Measurements from ENCODE around the gene CFAP299. TPM values are rescaled to one million over a fixed set of nuclear protein-coding genes. Genes with fewer than 3 reads are reported as not detected.

Gene CFAP299
- total RNA-seq, 2 donors from 2014 or later = not detected

DNA sequence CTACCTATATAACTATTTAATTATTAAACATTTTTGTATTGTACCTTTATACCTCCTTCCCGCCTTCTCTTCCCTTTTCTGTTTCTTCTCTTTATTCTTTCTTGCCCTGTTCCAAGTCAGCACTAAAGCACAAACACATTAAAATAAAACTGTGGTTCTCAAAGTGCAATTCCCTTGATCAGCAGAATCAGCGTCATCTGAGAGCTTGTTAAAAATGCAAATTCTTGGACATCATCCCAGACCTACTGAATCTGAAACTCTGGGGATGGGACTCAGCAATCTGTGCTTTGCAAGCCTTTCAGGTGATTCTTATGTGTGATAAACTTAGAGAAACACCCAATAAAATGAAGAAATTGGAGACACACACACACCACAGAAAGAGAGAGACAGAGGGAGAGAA, 516.5 kb downstream of the CFAP299 start:
- no peak for DNase-seq
- Histone ChIP-seq H3K4me1 (ENCODE audit: control insufficient read depth, insufficient read depth, low read length) (no peaks in the 10 kb centered on the region), H3K27me3 (ENCODE audit: control insufficient read depth, insufficient read depth, low read length, poor library complexity, severe bottlenecking) (no peaks in the 10 kb centered on the region), H3K9me3 (ENCODE audit: control insufficient read depth, low read length) (no peaks in the 10 kb centered on the region), H3K4me3 (ENCODE audit: low read length) (no peak overlapping the region), H3K36me3 (ENCODE audit: control insufficient read depth, insufficient read depth, low read length) (no peaks in the 10 kb centered on the region), H3K27ac (ENCODE audit: low read depth, low read length) (no peak overlapping the region), H3K9ac (ENCODE audit: extremely low read depth, low read length, poor library complexity, severe bottlenecking) (no peak overlapping the region)
- H3K27ac Mint-ChIP-seq = no peak overlapping the region
- peaks cover 5% of the 10 kb centered on the region for H3K9me3 Mint-ChIP-seq
- no peaks in the 10 kb centered on the region for H3K4me1 Mint-ChIP-seq
- TF ChIP-seq, protein P1, sequence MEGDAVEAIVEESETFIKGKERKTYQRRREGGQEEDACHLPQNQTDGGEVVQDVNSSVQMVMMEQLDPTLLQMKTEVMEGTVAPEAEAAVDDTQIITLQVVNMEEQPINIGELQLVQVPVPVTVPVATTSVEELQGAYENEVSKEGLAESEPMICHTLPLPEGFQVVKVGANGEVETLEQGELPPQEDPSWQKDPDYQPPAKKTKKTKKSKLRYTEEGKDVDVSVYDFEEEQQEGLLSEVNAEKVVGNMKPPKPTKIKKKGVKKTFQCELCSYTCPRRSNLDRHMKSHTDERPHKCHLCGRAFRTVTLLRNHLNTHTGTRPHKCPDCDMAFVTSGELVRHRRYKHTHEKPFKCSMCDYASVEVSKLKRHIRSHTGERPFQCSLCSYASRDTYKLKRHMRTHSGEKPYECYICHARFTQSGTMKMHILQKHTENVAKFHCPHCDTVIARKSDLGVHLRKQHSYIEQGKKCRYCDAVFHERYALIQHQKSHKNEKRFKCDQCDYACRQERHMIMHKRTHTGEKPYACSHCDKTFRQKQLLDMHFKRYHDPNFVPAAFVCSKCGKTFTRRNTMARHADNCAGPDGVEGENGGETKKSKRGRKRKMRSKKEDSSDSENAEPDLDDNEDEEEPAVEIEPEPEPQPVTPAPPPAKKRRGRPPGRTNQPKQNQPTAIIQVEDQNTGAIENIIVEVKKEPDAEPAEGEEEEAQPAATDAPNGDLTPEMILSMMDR (conservative IDR thresholded peaks at IDR 0.05) = no peak
- no peaks in the 10 kb centered on the region for H3K36me3 Mint-ChIP-seq (ENCODE audit: low read depth)
- H3K4me3 Mint-ChIP-seq = no peak overlapping the region
- no peaks in the 10 kb centered on the region for H3K27me3 Mint-ChIP-seq (ENCODE audit: insufficient read depth)
- 78 to 96% methylated on average over 2 of the region's 2 CpGs for WGBS, 2 experiments (ENCODE audit: insufficient coverage in 1 of 2, insufficient read length in 1 of 2)

DNA sequence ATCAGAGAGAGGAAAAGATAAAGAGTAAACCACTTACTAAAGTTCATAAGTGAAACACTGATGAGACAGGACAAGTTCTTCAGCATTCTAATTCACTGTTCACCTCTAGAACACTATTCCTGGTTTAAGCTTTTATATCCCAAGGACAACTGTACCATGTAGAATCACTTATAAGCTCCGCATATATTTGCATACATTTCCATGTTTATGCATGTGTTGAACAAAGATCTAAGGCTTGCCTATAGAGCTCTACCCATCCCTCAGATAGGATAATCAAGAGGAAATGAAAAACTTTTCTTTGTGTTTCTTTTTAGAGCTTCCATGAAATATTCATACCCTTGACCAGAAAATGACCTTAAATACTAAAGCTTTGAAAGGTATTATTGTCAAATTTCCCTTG, 538.0 kb downstream of the CFAP299 start:
- Mint-ChIP-seq H3K4me3 (no peak overlapping the region), H3K36me3 (ENCODE audit: low read depth) (no peaks in the 10 kb centered on the region), H3K27me3 (ENCODE audit: insufficient read depth) (peaks cover 12% of the 10 kb centered on the region), H3K9me3 (no peaks in the 10 kb centered on the region), H3K4me1 (no peaks in the 10 kb centered on the region), H3K27ac (no peak overlapping the region)
- peaks cover 10% of the 10 kb centered on the region for H3K27me3 ChIP-seq (ENCODE audit: control insufficient read depth, insufficient read depth, low read length, poor library complexity, severe bottlenecking)
- no peak for DNase-seq
- H3K36me3 ChIP-seq (ENCODE audit: control insufficient read depth, insufficient read depth, low read length) = no peaks in the 10 kb centered on the region
- no peak overlapping the region for H3K9ac ChIP-seq (ENCODE audit: extremely low read depth, low read length, poor library complexity, severe bottlenecking)
- TF ChIP-seq, protein P1 (conservative IDR thresholded peaks at IDR 0.05) = no peak
- no peak overlapping the region for H3K27ac ChIP-seq (ENCODE audit: low read depth, low read length)
- WGBS, 2 experiments (ENCODE audit: insufficient coverage in 1 of 2, insufficient read length in 1 of 2) = 90 to 100% methylated on average over 1 of the region's 1 CpG
- H3K9me3 ChIP-seq (ENCODE audit: control insufficient read depth, low read length) = no peaks in the 10 kb centered on the region
- no peaks in the 10 kb centered on the region for H3K4me1 ChIP-seq (ENCODE audit: control insufficient read depth, insufficient read depth, low read length)
- H3K4me3 ChIP-seq (ENCODE audit: low read length) = no peak overlapping the region

DNA sequence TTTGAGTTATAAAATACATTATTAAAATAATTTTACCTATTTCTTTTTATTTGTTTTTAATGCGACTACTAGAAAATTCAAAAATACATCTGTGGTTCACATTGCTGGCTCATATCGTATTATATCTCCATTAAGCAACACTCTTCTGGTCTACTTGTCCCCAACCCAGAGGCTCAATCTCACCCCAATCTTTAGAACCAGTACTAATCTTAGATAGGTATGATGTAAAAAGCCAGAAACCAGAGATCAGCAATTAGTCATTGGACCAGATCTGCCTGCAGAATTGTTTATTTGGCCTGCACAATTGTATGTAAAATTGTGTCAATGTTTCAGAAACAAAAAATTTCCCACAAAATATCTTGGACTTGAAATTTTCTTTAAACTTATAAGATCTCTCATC, 539.4 kb downstream of the CFAP299 start:
- 97% methylated on average over 2 of the region's 2 CpGs; no CpG with 5 or more reads in 1 of the 2 experiments for WGBS, 2 experiments (ENCODE audit: insufficient coverage in 1 of 2, insufficient read length in 1 of 2)
- no peak overlapping the region for H3K9ac ChIP-seq (ENCODE audit: extremely low read depth, low read length, poor library complexity, severe bottlenecking)
- no peak for DNase-seq
- peaks cover 5% of the 10 kb centered on the region for H3K27me3 Mint-ChIP-seq (ENCODE audit: insufficient read depth)
- H3K4me1 ChIP-seq (ENCODE audit: control insufficient read depth, insufficient read depth, low read length) = no peaks in the 10 kb centered on the region
- no peak overlapping the region for H3K27ac Mint-ChIP-seq
- no peaks in the 10 kb centered on the region for H3K4me1 Mint-ChIP-seq
- H3K27me3 ChIP-seq (ENCODE audit: control insufficient read depth, insufficient read depth, low read length, poor library complexity, severe bottlenecking) = peaks cover 6% of the 10 kb centered on the region
- H3K36me3 ChIP-seq (ENCODE audit: control insufficient read depth, insufficient read depth, low read length) = no peaks in the 10 kb centered on the region
- H3K9me3 Mint-ChIP-seq = no peaks in the 10 kb centered on the region
- no peak overlapping the region for H3K27ac ChIP-seq (ENCODE audit: low read depth, low read length)
- no peak overlapping the region for H3K4me3 Mint-ChIP-seq
- no peak overlapping the region for H3K4me3 ChIP-seq (ENCODE audit: low read length)
- H3K9me3 ChIP-seq (ENCODE audit: control insufficient read depth, low read length) = no peaks in the 10 kb centered on the region
- no peaks in the 10 kb centered on the region for H3K36me3 Mint-ChIP-seq (ENCODE audit: low read depth)
- TF ChIP-seq, protein P1 (conservative IDR thresholded peaks at IDR 0.05) = no peak

Measured in endodermal cell (in vitro differentiated cells).